Caco-2 (cell line): ENCODE measurements around the gene CEP57L1. TPM values are rescaled to one million over a fixed set of nuclear protein-coding genes. Genes with fewer than 3 reads are reported as not detected.

ENCODE experiments used
- BruUV-seq: library from RNA; stranded (reverse); fragments of 400-500 nt; replicated peaks from 2 replicates; lab custom pipeline; 2021; lab: Mats Ljungman, UMichigan
- CTCF ChIA-PET: fragments of 300-600 bp; sonication (Branson Sonifier 250); formaldehyde crosslinking; loops from one replicate; lab custom pipeline; 2022; ENCODE audit warnings: antibody characterized with exemption; lab: Charles Lee
- POLR2A ChIA-PET: fragments of 300-600 bp; sonication (Branson Sonifier 250); formaldehyde crosslinking; loops from one replicate; lab custom pipeline; 2022; ENCODE audit warnings: antibody characterized with exemption; lab: Charles Lee
- DNase-seq, 2 experiments: peaks; one replicate each; pipeline versions ENCODE4 v3.0.0 to v3.0.0-alpha.2; 2020 to 2022
- H3K27me3 ChIP-seq: replicated peaks from 2 replicates; pipeline ENCODE4 v1.6.0; 2011; ENCODE audit warnings: low read length; ENCODE audit not compliant: control insufficient read depth, insufficient read depth
- H3K36me3 ChIP-seq: 2 replicates; pipeline ENCODE4 v1.5.1; 2011; ENCODE audit warnings: low read length; ENCODE audit not compliant: control insufficient read depth, insufficient read depth
- H3K4me1 ChIP-seq: fragments of 250-450 bp; sonication (Bioruptor Pico); 2 replicates; pipeline ENCODE4 v1.5.1; 2020; ENCODE audit warnings: mild to moderate bottlenecking
- H3K4me3 ChIP-seq: 2 replicates; pipeline ENCODE4 v1.5.1; 2011; ENCODE audit warnings: low read depth, mild to moderate bottlenecking, control low read depth, low read length
- H3K9me3 ChIP-seq: fragments of 250-450 bp; sonication (Bioruptor Pico); 2 replicates; pipeline ENCODE4 v1.5.1; 2020; ENCODE audit warnings: mild to moderate bottlenecking, moderate library complexity
- H3K27ac Mint-ChIP-seq: one replicate; pipeline ENCODE4 v1.8.0; 2022; ENCODE audit warnings: mixed read lengths; ENCODE audit not compliant: unreplicated experiment
- H3K27me3 Mint-ChIP-seq: one replicate; pipeline ENCODE4 v1.8.0; 2022; ENCODE audit warnings: mixed read lengths; ENCODE audit not compliant: insufficient read depth, unreplicated experiment
- H3K36me3 Mint-ChIP-seq: one replicate; pipeline ENCODE4 v1.8.0; 2022; ENCODE audit warnings: mild to moderate bottlenecking, mixed read lengths; ENCODE audit not compliant: insufficient read depth, unreplicated experiment
- H3K4me1 Mint-ChIP-seq: one replicate; pipeline ENCODE4 v1.8.0; 2022; ENCODE audit warnings: low read depth, mixed read lengths; ENCODE audit not compliant: unreplicated experiment
- H3K4me3 Mint-ChIP-seq: one replicate; pipeline ENCODE4 v1.8.0; 2022; ENCODE audit warnings: mild to moderate bottlenecking, moderate library complexity, mixed read lengths; ENCODE audit not compliant: unreplicated experiment
- H3K9me3 Mint-ChIP-seq: one replicate; pipeline ENCODE4 v1.8.0; 2022; ENCODE audit warnings: mixed read lengths; ENCODE audit not compliant: unreplicated experiment
- intact Hi-C: fragments of 100-400 bp; cut with micrococcal nuclease; formaldehyde crosslinking; loops from one replicate; pipeline ENCODE4 v1.10.0; 2022; ENCODE audit not compliant: unreplicated experiment
- total RNA-seq: library from RNA; stranded (reverse); gene quantifications from 2 replicates; pipeline ENCODE4 v1.2.3, GENCODE V29; 2022
- TF ChIP-seq, protein P1 (sequence below), 2 experiments: fragments of 200-600 bp in 1 of 2; IDR thresholded peaks; 1 replicate in 1 of 2; 2 replicates in 1 of 2; pipeline versions ENCODE4 v1.5.1 to v1.8.0; 2011 to 2022; ENCODE audit warnings: antibody characterized with exemption in 1 of 2, control low read depth in 1 of 2, inconsistent platforms in 1 of 2, low read depth in 1 of 2, low read length in 1 of 2, mild to moderate bottlenecking in 1 of 2, moderate library complexity in 1 of 2; ENCODE audit not compliant: insufficient read depth in 1 of 2, severe bottlenecking in 1 of 2, unreplicated experiment in 1 of 2

The CEP57L1 gene
- total RNA-seq, 1 experiment from 2014 or later = 12.7 TPM

DNA sequence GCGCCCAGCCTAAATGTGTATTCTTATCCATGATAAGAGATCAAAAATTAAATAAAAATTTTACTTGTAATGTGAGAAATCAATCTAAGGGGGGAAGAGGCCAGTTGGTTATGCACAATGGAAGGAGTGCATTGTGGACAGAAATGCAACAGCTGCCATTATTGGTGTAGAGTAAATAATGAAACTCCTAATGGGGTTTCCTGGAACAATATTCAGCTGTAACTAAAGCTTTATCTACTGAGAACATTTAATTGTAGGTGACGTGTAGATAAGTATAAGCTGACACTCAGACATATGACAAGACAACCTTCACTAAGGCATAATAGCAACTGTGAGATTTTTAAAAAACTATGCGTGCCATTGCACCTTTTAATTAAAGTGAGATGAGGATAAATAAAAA, 71.4 kb downstream of the CEP57L1 start:
- no peaks in the 10 kb centered on the region for H3K36me3 Mint-ChIP-seq
- intact Hi-C loops = no loop called here
- no peak for DNase-seq
- CTCF ChIA-PET = no interaction called here
- peaks cover 7% of the 10 kb centered on the region for H3K4me1 Mint-ChIP-seq
- POLR2A ChIA-PET = no interaction called here
- no peak overlapping the region for H3K27ac Mint-ChIP-seq
- H3K9me3 ChIP-seq = no peaks in the 10 kb centered on the region
- no peaks in the 10 kb centered on the region for H3K27me3 Mint-ChIP-seq
- TF ChIP-seq, protein P1, sequence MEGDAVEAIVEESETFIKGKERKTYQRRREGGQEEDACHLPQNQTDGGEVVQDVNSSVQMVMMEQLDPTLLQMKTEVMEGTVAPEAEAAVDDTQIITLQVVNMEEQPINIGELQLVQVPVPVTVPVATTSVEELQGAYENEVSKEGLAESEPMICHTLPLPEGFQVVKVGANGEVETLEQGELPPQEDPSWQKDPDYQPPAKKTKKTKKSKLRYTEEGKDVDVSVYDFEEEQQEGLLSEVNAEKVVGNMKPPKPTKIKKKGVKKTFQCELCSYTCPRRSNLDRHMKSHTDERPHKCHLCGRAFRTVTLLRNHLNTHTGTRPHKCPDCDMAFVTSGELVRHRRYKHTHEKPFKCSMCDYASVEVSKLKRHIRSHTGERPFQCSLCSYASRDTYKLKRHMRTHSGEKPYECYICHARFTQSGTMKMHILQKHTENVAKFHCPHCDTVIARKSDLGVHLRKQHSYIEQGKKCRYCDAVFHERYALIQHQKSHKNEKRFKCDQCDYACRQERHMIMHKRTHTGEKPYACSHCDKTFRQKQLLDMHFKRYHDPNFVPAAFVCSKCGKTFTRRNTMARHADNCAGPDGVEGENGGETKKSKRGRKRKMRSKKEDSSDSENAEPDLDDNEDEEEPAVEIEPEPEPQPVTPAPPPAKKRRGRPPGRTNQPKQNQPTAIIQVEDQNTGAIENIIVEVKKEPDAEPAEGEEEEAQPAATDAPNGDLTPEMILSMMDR (IDR thresholded peaks at IDR 0.05; ENCODE audit: insufficient read depth in 1 of 2, low read depth in 1 of 2, low read length in 1 of 2, severe bottlenecking in 1 of 2, unreplicated experiment in 1 of 2) = no peak
- no peaks in the 10 kb centered on the region for H3K27me3 ChIP-seq
- BruUV-seq = no TSS peak
- no peak overlapping the region for H3K4me3 ChIP-seq
- no peaks in the 10 kb centered on the region for H3K36me3 ChIP-seq
- peaks cover 4% of the 10 kb centered on the region for H3K4me1 ChIP-seq
- H3K4me3 Mint-ChIP-seq = no peak overlapping the region
- no peaks in the 10 kb centered on the region for H3K9me3 Mint-ChIP-seq

DNA sequence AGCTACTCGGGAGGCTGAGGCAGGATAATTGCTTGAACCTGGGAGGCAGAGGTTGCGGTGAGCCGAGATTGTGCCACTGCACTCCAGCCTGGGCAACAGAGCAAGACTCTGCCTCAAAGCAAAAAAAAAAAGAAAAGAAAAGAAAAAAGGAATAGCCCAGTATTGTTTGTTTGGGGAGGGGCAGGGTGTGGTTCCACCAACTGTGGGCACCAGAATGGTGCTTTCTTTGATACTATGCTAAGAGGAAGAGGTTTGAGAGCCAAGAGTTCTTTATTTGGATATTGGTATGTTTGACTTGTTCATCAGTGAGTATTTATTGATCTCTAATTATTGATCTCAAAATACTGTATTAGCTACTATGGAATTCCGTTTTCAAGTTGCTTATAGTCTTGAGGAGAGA, 72.3 kb downstream of the CEP57L1 start:
- Mint-ChIP-seq H3K27ac (no peak overlapping the region), H3K4me1 (peaks cover 7% of the 10 kb centered on the region), H3K36me3 (no peaks in the 10 kb centered on the region), H3K4me3 (no peak overlapping the region), H3K9me3 (no peaks in the 10 kb centered on the region), H3K27me3 (no peaks in the 10 kb centered on the region)
- CTCF ChIA-PET = no interaction called here
- DNase-seq = no peak
- Histone ChIP-seq H3K4me3 (no peak overlapping the region), H3K27me3 (no peaks in the 10 kb centered on the region), H3K4me1 (peaks cover 13% of the 10 kb centered on the region), H3K9me3 (no peaks in the 10 kb centered on the region), H3K36me3 (no peaks in the 10 kb centered on the region)
- BruUV-seq = no TSS peak
- POLR2A ChIA-PET = no interaction called here
- intact Hi-C loops = no loop called here
- TF ChIP-seq, protein P1 (IDR thresholded peaks at IDR 0.05; ENCODE audit: insufficient read depth in 1 of 2, low read depth in 1 of 2, low read length in 1 of 2, severe bottlenecking in 1 of 2, unreplicated experiment in 1 of 2) = no peak

DNA sequence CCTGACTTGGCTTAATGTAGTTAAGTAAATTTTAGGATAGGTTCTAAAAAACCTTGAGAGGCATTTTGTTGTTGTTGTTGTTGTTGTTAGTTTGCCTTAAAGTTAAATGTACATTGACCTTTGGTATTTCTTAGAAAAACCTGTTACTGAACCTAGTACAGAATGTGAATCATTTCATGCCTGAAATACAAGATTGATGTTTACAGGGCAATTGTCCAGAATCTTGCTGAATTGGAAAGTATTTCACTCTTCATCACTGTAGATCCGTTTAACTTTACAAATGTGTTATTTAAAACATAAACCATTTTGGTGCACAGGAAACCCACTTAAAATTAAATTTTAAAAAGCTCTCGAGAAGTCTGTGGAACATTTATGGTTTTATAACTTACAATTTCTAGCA, 75.0 kb downstream of the CEP57L1 start:
- no peaks in the 10 kb centered on the region for H3K27me3 ChIP-seq
- peaks cover 18% of the 10 kb centered on the region for H3K4me1 ChIP-seq
- no TSS peak for BruUV-seq
- peaks cover 11% of the 10 kb centered on the region for H3K4me1 Mint-ChIP-seq
- H3K9me3 Mint-ChIP-seq = no peaks in the 10 kb centered on the region
- H3K9me3 ChIP-seq = no peaks in the 10 kb centered on the region
- H3K4me3 ChIP-seq = no peak overlapping the region
- TF ChIP-seq, protein P1 (IDR thresholded peaks at IDR 0.05; ENCODE audit: insufficient read depth in 1 of 2, low read depth in 1 of 2, low read length in 1 of 2, severe bottlenecking in 1 of 2, unreplicated experiment in 1 of 2) = no peak
- no peak overlapping the region for H3K27ac Mint-ChIP-seq
- ChIA-PET POLR2A (no interaction called here), CTCF (no interaction called here)
- DNase-seq = no peak
- H3K36me3 ChIP-seq = no peaks in the 10 kb centered on the region
- H3K27me3 Mint-ChIP-seq = no peaks in the 10 kb centered on the region
- intact Hi-C loops = loop anchor here (5.0 kb wide), 1 partner anchor 73 kb away; the partner anchor contains the start of gene CEP57L1
- no peak overlapping the region for H3K4me3 Mint-ChIP-seq
- H3K36me3 Mint-ChIP-seq = no peaks in the 10 kb centered on the region
